ENCODE data around the gene PHF2. TPM values are rescaled to one million over a fixed set of nuclear protein-coding genes. Genes with fewer than 3 reads are reported as not detected.
A peak's percentile ranks its signal among the peaks of the same experiment; 100 is the strongest.

The PHF2 gene
- total RNA-seq, 1 experiment from 2014 or later: 16.7 TPM

- no peak for DNase-seq (ENCODE audit: low read depth)
These were observed 100.7 kb downstream of the PHF2 start for GRCh38 chr9:93677048-93677571.

GRCh38 chr9:93677641-93678136 is 101.3 kb downstream of the PHF2 start:
- DNase-seq (ENCODE audit: low read depth): no peak

- DNase-seq (ENCODE audit: low read depth): no peak
These were observed 102.0 kb downstream of the PHF2 start for GRCh38 chr9:93678199-93679019.

GRCh38 chr9:93679536-93680442 is 103.4 kb downstream of the PHF2 start:
- DNase-seq (ENCODE audit: low read depth): no peak

- no peak for DNase-seq (ENCODE audit: low read depth)
These were observed 104.3 kb downstream of the PHF2 start for GRCh38 chr9:93680443-93681268.

- no peak for DNase-seq (ENCODE audit: low read depth)
These were observed 105.1 kb downstream of the PHF2 start for GRCh38 chr9:93681269-93682154.

GRCh38 chr9:93682155-93682968 is 106.0 kb downstream of the PHF2 start:
- DNase-seq (ENCODE audit: low read depth): peak; percentile 37

- DNase-seq (ENCODE audit: low read depth): no peak
These were observed 107.1 kb downstream of the PHF2 start for GRCh38 chr9:93683331-93684134.

- DNase-seq (ENCODE audit: low read depth): no peak
These were observed 107.9 kb downstream of the PHF2 start for GRCh38 chr9:93684161-93684765.

GRCh38 chr9:93684806-93685543 is 108.6 kb downstream of the PHF2 start:
- peak; percentile 14 for DNase-seq (ENCODE audit: low read depth)

- no peak for DNase-seq (ENCODE audit: low read depth)
These were observed 109.9 kb downstream of the PHF2 start for GRCh38 chr9:93686127-93686879.

- DNase-seq (ENCODE audit: low read depth): no peak
These were observed 110.5 kb downstream of the PHF2 start for GRCh38 chr9:93686880-93687236.

GRCh38 chr9:93690618-93691017 is 114.2 kb downstream of the PHF2 start:
- no peak for DNase-seq (ENCODE audit: low read depth)

- no peak for DNase-seq (ENCODE audit: low read depth)
These were observed 116.7 kb downstream of the PHF2 start for GRCh38 chr9:93693129-93693528.

GRCh38 chr9:93697352-93698139 is 121.2 kb downstream of the PHF2 start:
- no peak for DNase-seq (ENCODE audit: low read depth)
